HG03066 (cell line): ENCODE data around the gene HNRNPCL4.
"Not testable (repeated sequence)": the region's sequence is repeated elsewhere in the genome, so short reads cannot be mapped to it uniquely, and the experiment has no call there.

Experiments
- ATAC-seq: cut with Tn5 transposase; IDR thresholded peaks from one replicate; pipeline ENCODE4 v1.9.1; 2021; ENCODE audit warnings: low read depth; ENCODE audit not compliant: unreplicated experiment

HNRNPCL4 gene

GRCh38 chr1:13165531-13165930, at the start of gene HNRNPCL4:
Gene HNRNPCL4 (minus strand): TSS chr1:13165631. CDS start chr1:13165467, 164 bp downstream.
- ATAC-seq, result not testable (repeated sequence)

GRCh38 chr1:13208712-13209111, 43.3 kb upstream of the HNRNPCL4 start:
- ATAC-seq, result not testable (repeated sequence)

- not testable (repeated sequence) for ATAC-seq
These were observed 35.9 kb upstream of the HNRNPCL4 start, which contains the start of gene PRAMEF13 for GRCh38 chr1:13201309-13201708. Gene PRAMEF13 (minus strand): TSS chr1:13201409. CDS start chr1:13199589, 1,820 bp downstream.

- not testable (repeated sequence) for ATAC-seq
These were observed 6.1 kb upstream of the HNRNPCL4 start, which contains the start of gene PRAMEF9 for GRCh38 chr1:13171548-13171947. Gene PRAMEF9 (plus strand): TSS chr1:13171848. CDS start chr1:13175281, 3,433 bp downstream.

GRCh38 chr1:13155909-13156308, 9.5 kb downstream of the HNRNPCL4 start, which contains the start of gene PRAMEF26:
Gene PRAMEF26 (minus strand): TSS chr1:13156009. CDS start chr1:13153095, 2,914 bp downstream.
- ATAC-seq, result not testable (repeated sequence)

- not testable (repeated sequence) for ATAC-seq
These were observed 48.7 kb downstream of the HNRNPCL4 start, which contains the start of gene HNRNPCL2 for GRCh38 chr1:13116754-13117153. Gene HNRNPCL2 (minus strand): TSS chr1:13116854. CDS start chr1:13116400, 454 bp downstream.
